ENCODE data around the gene HTR2A.

DNA sequence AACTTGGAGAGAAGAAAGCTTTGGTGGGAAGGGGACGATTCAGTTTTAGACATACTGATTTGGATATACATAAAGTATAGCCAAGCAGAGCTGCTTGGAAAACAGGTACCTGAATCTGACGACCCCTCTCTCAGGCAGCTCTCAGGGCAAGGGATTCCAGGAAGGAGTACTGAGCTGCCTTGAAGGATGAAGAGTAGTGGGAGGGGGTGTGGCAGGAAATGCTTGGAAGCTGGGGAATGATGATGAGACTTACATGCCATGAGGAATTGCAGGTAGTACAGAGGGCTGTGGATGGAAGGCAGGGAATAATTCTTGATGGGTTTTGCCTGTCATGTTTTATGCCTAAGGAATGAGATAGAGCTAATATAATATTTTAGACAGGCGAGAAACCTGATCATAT is 38.7 kb downstream of the HTR2A start:
- no peak for TF ChIP-seq JUND (IDR thresholded peaks at IDR 0.05)
- TF ChIP-seq POLR2AphosphoS5 (IDR thresholded peaks at IDR 0.05; ENCODE audit: low read depth, low read length): no peak
- no peak for TF ChIP-seq CTCF (IDR thresholded peaks at IDR 0.05 in 2 of 3, conservative IDR thresholded peaks at IDR 0.05 in 1 of 3; ENCODE audit: borderline replicate concordance in 1 of 3, insufficient read depth in 1 of 3, low read depth in 2 of 3, low read length in 2 of 3)
- TF ChIP-seq SIN3A (IDR thresholded peaks at IDR 0.05; ENCODE audit: low read depth): no peak
- TF ChIP-seq EZH2 (IDR thresholded peaks at IDR 0.05): no peak
- TF ChIP-seq POLR2A (IDR thresholded peaks at IDR 0.05; ENCODE audit: borderline replicate concordance, extremely low read depth, insufficient read depth, insufficient read length): no peak
- no peak for TF ChIP-seq ATF3 (IDR thresholded peaks at IDR 0.05)
- TF ChIP-seq YY1 (IDR thresholded peaks at IDR 0.05; ENCODE audit: extremely low read depth, insufficient replicate concordance, low read depth, low read length): no peak
- no peak for TF ChIP-seq ELF1 (IDR thresholded peaks at IDR 0.05; ENCODE audit: borderline replicate concordance, low read depth)
- no peak for TF ChIP-seq SP1 (IDR thresholded peaks at IDR 0.05; ENCODE audit: low read depth)
- no peak for TF ChIP-seq EZH2phosphoT487 (IDR thresholded peaks at IDR 0.05; ENCODE audit: borderline replicate concordance)
- no peak for TF ChIP-seq CBX3 (IDR thresholded peaks at IDR 0.05; ENCODE audit: low read depth)
- TF ChIP-seq ZFX (IDR thresholded peaks at IDR 0.05): no peak
